H54 (cell line): ENCODE measurements around the gene FGFBP1.

Experiments
- DNase-seq: peaks from one replicate; pipeline ENCODE4 v3.0.0; 2011; ENCODE audit warnings: low spot score, mixed read lengths; ENCODE audit not compliant: insufficient read length
- FAIRE-seq: peaks from 3 replicates; lab custom pipeline; 2011; peaks lifted over from hg19 to GRCh38; lab: Jason Lieb, UNC
- POLR2A ChIP-seq: IDR thresholded peaks from 2 replicates; pipeline ENCODE4 v1.6.1; 2011; ENCODE audit warnings: low read depth, mild to moderate bottlenecking, low read length

FGFBP1 gene

DNA sequence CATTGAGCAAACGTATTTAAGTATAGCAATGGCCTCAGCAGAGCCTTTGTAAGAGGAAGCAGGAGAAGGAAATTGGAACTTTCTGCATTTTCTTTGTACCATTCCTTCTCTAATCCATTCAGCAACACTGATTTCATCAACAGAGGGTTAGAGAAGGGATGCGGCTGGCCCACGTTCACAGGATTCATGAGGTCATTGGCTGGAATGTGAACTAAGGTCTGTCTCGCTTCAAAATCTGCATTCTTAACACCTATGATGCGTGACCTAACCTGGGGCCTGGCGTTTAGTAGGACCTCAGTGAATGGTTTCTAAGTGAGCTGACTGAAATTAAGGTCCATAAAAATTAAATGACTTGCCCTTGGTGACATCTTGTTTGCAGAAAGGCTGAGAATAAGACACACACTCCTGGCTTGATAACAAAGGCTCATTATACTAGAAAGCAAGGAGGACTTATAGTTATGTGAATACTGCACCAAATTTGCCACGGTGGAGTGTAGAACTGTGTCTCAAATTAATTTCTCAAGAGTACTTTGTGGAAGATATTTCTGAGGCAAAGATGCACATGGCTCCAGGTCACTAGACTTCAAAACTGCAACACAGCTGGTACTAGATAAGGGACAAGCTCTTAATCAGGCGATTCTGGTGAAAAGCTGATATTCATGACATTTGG is 25.4 kb downstream of the FGFBP1 start:
- DNase-seq (no peak), FAIRE-seq (no peak)
- TF ChIP-seq POLR2A = no peak

DNA sequence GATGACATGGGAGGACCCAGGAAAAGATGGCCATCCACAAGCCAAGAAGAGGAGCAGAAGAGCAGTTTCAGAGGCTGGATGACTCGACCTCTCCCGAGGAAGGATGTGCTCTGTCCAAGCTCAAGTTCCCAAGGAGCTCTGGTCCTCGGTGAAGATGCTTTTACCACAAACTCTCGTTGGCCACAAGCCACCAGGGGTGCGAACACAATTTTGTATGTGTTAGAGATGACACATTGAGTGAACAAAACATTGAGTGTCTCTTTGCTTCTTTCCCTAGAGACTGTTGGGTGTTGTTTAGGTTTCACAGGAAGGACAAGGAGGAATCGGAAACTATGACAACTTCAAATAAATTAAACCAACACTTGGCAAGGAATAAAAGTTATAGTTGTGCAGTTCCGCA is 26.3 kb downstream of the FGFBP1 start:
- DNase-seq (no peak), FAIRE-seq (no peak)

DNA sequence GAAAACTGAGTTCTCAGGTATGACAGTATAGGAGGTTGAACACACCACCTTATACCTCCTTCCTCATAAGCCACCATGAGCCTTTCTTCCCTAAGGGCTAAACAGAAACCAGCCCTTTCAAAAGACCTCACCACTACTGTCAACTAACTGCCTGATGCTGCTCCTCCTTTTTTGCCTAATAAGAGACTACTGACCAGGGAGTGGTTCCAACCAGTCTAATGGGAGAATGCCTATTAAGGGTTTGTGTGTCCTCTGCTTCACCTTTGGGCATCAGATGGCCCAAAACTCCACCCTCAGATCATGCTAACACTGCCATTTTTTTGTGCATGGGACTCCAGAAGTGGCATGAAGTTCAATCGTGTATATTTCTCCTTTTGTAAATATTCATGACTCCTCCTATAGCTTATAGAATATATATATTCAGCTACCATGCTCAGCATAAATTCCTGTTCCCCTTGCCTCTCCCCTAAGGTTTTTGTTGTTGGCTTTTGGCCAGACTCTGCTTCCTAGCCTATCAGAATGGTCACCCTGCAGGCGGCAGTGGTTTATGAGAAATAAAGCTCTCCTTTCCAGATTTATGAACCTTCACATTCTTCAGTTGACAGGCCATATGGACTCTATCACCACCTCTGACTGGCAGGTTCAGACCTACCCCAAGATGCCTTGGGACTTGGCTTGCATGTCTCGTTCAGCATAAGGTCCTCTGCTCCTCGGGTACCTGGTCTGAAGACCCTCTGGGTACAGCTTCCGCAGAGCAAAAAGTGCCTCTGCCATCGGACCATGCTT is 28.2 kb downstream of the FGFBP1 start:
- TF ChIP-seq POLR2A = no peak
- DNase-seq = no peak
- FAIRE-seq = no peak

More for the DNA sequence above, 26.3 kb downstream of the FGFBP1 start:
- TF ChIP-seq POLR2A = no peak

DNA sequence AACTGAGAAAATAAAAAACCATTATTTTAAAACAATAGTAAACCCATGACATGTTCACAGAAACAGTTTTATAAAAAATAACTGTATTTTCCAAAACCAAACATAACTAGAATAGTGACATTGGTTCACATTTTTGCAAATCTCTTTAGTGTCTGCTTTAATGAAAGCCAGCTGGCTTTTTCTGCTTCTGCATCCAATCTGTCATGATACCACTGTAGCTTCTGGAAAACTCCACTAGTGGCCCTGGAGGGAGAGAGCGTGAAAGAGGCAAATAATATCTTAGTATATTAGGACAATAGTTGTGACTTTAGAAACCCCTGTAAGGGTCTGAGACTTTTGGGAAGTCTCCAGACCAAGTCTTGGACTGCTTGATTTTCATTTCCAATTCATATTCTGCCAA is 31.1 kb downstream of the FGFBP1 start:
- FAIRE-seq (no peak), DNase-seq (no peak)
- TF ChIP-seq POLR2A = no peak

DNA sequence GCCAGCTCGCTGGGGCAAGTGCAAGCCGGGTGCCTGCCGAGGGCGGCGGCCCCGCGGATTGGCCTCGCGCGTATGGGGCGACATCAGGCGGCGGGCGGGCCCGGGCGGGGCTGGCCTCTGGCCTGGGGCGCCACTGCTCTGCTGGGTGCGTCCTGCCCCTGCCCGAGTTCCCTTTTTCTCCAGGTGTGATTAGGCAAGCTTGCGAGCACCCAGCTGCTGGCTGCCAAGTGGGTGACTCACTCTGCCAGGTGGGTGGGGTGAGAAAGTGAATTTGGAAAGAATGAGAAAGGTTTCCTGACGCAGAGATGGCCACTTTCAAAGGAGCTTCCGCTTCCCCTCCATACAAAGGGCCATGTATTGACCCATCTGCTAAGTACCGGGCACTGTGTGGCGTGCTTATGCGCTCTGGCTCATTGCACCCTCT is 32.5 kb downstream of the FGFBP1 start:
- TF ChIP-seq POLR2A = no peak
- FAIRE-seq (no peak), DNase-seq (no peak)

DNA sequence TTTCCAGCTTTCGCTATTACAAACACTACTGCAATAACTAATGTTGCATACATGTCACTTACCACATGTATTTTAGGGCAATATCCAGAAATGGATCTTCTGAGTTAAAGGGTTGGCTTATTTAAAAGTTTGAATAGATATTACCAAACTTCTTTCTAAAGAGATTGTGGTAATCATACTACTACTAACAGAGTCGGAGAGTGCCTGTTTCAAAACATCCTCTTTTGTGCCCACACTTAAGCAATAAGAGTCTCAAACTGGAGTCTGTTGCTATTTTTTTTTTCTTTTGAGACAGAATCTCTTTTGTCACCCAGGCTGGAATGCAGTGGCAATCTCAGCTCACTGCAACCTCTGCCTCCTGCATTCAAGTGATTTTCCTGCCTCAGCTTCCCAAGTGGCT is 35.8 kb downstream of the FGFBP1 start:
- no peak for TF ChIP-seq POLR2A
- no peak for FAIRE-seq

DNA sequence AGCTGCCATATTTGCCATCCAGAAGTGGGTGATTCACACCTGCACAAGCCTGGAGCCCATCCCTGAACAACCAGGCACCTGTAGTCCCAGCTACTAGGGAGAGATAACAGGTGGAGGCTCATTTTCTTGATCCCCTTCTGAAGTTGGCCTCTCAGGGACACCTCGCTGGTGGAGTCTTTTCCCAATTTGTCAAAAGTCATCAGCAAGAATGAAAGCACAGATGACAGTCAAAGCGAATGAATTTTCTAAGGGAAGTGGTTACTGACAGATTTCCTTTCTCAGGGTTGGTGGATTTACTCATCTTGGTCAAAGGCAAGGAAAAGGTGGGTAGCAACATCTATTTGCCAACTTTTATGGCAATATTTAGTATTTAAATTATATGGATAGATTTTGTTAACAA is 36.5 kb downstream of the FGFBP1 start:
- FAIRE-seq (no peak), DNase-seq (no peak)
- TF ChIP-seq POLR2A = no peak

More for the DNA sequence above, 35.8 kb downstream of the FGFBP1 start:
- DNase-seq = no peak

DNA sequence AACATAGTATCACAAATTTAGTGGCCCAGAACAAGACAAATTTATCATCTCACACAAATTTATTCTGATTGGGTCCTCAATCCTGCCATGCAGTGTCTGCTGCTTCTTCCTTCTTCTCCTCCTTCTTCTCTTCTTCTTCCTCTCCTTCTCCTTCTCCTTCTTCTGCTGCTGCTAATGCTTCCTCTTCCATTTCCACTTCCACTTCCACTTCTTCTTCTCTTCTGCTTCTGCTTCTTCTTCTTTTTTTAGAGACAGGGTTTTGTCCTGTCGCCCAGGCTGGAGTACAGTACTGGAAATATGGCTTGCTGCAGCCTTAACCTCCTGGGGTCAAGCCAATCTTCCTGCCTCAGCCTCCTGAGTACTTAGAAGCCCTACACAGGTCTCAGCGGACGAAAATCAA is 37.5 kb downstream of the FGFBP1 start:
- FAIRE-seq (no peak), DNase-seq (no peak)
- TF ChIP-seq POLR2A = no peak

DNA sequence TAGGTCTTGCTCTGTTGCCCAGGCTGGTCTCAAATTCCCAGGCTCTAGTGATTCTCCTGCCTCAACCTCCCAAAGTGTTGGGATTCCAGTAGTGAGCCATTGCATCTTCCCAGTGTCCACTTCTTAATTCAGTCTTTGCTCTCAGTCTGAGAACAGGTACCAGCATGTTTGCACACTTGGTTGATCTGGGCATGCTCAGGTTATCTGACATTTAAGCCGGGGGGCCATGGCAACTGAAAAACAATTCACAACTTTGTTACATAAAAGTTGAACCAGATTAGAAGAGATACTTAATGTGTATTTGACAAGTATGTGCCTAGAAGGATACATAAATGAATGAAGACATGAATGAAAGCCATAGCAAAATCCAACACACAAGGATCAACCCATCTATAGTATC is 39.0 kb downstream of the FGFBP1 start:
- FAIRE-seq (no peak), DNase-seq (no peak)
- TF ChIP-seq POLR2A = no peak

DNA sequence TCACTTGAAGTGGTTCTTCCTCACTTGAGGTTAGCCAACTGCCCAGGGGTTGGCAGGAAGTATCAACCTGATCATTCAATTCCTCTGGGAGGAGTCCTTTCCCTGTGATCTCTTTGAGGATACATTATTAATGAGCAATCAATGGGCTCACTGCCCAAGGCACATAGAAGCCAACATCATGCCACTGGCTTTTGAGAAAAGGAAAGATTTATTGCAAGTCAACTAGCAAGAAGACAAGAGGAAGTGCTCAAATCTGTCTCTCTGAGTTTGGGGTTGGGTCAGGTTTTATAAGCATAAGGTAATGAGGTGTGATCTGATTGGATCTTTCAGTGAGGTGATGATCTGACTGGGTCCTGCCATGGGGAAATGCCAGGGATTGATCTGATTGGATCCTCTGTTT is 39.6 kb downstream of the FGFBP1 start:
- DNase-seq (no peak), FAIRE-seq (no peak)
- no peak for TF ChIP-seq POLR2A

DNA sequence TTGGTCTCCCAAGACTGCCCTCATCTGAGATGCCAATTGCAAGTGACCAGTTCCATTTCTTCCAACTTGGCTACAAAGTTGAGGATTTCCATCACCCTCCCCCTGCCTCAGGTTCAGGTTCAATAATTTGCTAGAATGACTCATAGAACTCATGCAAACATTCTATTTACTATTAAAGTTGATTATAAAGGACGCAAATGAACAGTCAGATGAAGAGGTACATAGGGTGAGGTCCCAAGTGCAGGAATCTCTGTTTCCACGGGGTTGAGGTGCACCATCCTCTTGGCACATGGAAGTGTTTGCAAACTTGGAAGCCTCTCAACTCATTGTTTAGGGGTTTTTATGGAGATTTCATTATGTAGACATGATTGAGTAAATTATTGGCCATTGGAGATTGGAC is 41.0 kb downstream of the FGFBP1 start:
- FAIRE-seq = no peak
- DNase-seq = no peak

DNA sequence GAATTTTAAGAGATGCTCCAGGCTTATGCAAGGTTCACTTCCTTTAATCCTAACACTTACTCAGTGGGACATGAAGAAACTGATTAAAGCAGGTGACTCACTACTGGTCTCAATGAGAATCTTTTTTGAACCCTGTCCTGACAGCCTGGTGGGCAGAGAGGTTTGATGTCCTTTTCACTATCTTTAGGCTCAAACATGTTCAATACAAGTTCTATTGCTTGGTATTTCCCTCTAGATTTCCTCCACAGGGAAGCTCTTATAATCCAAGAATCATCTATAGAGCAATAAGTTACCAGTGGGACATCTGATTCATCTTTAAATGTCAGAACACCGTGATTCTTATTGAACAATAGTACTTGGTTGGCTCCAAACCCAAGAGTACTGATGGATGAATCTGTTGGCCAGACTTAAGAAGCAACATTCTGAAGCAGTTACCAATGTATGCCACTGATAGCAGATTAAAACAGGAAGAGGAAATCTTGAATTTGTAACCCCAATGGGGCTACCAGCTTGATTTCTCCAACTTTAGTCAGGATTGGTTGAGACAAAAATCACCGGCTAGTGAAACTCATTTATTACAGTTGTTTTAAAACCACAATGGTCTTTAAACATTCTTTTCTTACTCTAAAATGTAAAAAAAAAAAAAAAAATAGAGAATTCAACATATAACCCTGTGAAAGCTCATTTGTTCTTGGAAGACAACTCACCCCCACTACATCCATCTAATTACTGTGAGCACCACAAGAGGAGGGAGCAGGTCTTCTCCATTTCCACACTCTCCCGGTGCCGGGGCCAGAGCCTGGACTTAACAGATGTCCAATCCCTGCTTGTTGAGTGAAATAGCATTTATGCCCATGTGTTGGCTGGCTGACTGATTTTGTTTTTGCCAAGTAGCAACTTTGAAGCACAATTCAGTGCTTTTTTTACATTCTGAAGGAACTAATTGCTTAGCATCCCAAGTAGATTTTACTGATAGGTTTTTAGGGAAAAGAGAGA is 43.3 kb downstream of the FGFBP1 start:
- FAIRE-seq = no peak
- no peak for DNase-seq
- TF ChIP-seq POLR2A = no peak

More for the DNA sequence above, 41.0 kb downstream of the FGFBP1 start:
- TF ChIP-seq POLR2A = no peak

DNA sequence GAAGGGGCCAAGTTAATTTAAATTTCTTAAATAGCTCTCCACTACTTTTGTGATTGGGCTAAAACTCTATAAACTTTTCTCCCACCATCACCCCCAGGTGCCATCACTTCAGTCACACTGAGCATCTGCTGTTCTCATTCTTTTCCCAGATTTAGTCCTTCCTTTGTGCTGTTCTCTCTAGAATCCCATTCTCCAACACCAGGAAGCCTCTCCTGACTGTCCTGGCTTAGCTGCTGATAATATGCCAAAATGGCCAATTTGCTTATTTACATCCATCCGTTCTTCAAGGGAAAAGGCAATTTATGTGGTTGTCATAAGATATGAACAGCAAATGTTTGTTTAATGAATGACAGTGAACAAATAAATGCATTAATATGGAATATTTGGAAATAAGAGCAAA is 44.1 kb downstream of the FGFBP1 start:
- DNase-seq (no peak), FAIRE-seq (no peak)
- no peak for TF ChIP-seq POLR2A

DNA sequence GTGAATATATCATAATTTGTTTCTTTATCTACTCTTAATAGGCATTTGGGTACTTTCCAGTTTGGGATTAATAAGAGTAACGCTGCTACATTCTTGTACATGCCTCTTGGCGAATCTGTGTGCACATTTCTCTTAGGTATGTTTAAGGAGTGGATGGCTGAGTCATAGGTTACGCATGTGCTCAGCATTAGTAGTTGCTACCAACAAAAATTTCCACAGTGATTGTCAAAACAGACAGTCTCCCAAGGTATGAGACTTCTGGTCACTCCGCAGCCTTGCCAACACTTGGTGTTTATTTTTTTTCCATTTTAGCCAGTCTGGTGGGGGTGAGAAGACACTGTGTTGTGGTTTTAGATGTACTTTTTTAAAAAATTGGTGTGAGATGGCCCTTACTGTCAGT is 44.6 kb downstream of the FGFBP1 start:
- FAIRE-seq (peak; percentile 81), DNase-seq (peak; percentile 57)
- no peak for TF ChIP-seq POLR2A
